Measurements from ENCODE around the gene GPRC5B.

Gene GPRC5B

GRCh38 chr16:19829844-19830692 lies 54.6 kb downstream of the GPRC5B start:
- FAIRE-seq (no peak), DNase-seq (ENCODE audit: insufficient read length, low spot score) (no peak)
- TF ChIP-seq CTCF (IDR thresholded peaks at IDR 0.05; ENCODE audit: insufficient read depth, missing control alignments) = no peak

- DNase-seq (ENCODE audit: insufficient read length, low spot score) (no peak), FAIRE-seq (no peak)
- no peak for TF ChIP-seq CTCF (IDR thresholded peaks at IDR 0.05; ENCODE audit: insufficient read depth, missing control alignments)
Measured at GRCh38 chr16:19824216-19824615, 60.4 kb downstream of the GPRC5B start.

GRCh38 chr16:19823322-19823721 lies 61.3 kb downstream of the GPRC5B start:
- no peak for DNase-seq (ENCODE audit: insufficient read length, low spot score)
- TF ChIP-seq CTCF (IDR thresholded peaks at IDR 0.05; ENCODE audit: insufficient read depth, missing control alignments) = no peak
- no peak for FAIRE-seq

GRCh38 chr16:19822533-19822932 lies 62.1 kb downstream of the GPRC5B start:
- no peak for DNase-seq (ENCODE audit: insufficient read length, low spot score)
- TF ChIP-seq CTCF (IDR thresholded peaks at IDR 0.05; ENCODE audit: insufficient read depth, missing control alignments) = no peak
- FAIRE-seq = no peak

GRCh38 chr16:19817875-19818274 lies 66.8 kb downstream of the GPRC5B start:
- no peak for TF ChIP-seq CTCF (IDR thresholded peaks at IDR 0.05; ENCODE audit: insufficient read depth, missing control alignments)
- DNase-seq (ENCODE audit: insufficient read length, low spot score) (no peak), FAIRE-seq (no peak)

- FAIRE-seq (no peak), DNase-seq (ENCODE audit: insufficient read length, low spot score) (no peak)
- TF ChIP-seq CTCF (IDR thresholded peaks at IDR 0.05; ENCODE audit: insufficient read depth, missing control alignments) = no peak
Measured at GRCh38 chr16:19817122-19817521, 67.5 kb downstream of the GPRC5B start.

- no peak for TF ChIP-seq CTCF (IDR thresholded peaks at IDR 0.05; ENCODE audit: insufficient read depth, missing control alignments)
- DNase-seq (ENCODE audit: insufficient read length, low spot score) (no peak), FAIRE-seq (no peak)
Measured at GRCh38 chr16:19815418-19815817, 69.2 kb downstream of the GPRC5B start.
